NCI-H510A treated with DMSO at 0.1 percent for 48 hours (cell line): ENCODE measurements around the gene SCARF2.

ENCODE experiments used
- DNase-seq: peaks from one replicate; lab custom pipeline; 2025; lab: John Stamatoyannopoulos, UW

The SCARF2 gene

DNA sequence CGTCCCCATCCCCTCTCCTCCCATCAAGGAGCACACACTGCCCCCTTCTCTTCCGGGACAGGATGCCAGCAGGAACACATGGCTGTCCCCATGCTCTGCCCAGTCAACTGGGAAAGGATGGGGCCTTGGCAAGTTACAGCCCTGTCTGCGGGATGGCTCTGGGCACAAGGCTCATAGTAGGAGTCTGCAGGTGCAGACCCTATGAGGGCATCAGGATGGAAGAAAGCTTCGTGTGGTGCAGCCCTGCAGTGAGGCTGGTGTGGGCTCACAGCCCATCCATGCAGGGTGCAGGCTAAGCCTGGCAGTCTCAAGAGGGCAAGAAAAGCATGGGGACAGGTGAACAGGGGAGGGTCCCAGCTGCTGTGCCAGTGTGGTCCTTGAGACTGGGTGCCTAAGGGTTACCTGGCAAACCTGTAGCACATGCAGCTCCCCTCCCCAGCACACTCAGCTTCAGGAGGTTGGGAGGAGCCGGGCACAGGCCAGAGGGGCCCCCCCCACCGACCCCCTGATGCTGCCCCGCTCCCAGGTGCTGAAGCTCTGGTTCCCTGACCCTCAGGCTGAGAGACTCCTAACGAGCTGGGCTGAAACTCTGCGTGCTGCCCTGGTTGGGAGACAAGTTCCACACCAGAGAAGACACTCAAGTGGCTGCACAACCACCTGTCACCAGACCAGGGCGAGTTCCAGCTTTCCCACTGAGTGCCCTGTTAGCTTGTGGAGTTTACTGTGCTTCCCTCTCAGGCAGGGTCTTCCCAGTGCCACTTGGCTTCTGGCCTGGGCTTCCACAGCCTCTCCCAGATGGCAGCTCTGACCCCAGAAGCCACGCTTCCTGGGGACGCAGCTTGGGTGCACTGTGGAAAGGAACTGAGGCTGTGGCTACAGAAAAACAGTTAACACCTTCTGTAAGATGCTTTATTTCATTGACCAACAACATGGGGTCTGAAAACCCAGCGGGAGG is 3.3 kb upstream of the SCARF2 start:
- DNase-seq: no peak

DNA sequence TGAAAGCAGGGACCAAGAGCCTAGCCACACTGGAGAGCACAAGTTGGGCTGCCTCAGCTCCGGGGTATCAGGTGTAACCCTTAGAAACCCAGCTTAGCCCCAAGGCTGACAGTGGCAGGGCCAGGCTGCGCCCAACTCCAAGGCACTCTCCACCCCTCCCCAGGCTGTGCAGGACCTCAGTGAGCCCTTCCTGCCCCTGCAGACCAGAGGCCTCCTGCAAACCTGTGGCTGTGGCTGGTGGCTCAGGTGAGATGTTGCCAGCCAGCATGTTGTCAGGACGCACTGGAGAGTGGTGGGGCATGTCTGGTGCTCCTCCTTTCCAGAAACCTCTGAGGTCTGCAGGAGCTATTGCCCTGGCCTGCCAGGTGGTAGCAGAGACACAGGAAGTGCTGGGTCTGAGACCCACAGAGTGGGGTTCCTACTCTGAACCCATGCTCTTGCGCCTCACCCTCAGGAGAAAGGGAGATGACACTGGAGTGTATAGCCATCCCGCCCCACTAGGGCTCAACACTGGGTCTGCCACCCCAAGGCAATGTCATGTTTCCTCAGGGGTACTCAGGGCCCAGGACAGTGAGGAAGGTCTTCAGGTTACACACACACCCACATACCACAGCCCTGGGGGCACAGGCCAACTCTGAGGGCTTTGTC is 2.4 kb upstream of the SCARF2 start:
- DNase-seq: no peak

- no peak for DNase-seq
Measured at GRCh38 chr22:20439556-20439927, 1.9 kb upstream of the SCARF2 start.

DNA sequence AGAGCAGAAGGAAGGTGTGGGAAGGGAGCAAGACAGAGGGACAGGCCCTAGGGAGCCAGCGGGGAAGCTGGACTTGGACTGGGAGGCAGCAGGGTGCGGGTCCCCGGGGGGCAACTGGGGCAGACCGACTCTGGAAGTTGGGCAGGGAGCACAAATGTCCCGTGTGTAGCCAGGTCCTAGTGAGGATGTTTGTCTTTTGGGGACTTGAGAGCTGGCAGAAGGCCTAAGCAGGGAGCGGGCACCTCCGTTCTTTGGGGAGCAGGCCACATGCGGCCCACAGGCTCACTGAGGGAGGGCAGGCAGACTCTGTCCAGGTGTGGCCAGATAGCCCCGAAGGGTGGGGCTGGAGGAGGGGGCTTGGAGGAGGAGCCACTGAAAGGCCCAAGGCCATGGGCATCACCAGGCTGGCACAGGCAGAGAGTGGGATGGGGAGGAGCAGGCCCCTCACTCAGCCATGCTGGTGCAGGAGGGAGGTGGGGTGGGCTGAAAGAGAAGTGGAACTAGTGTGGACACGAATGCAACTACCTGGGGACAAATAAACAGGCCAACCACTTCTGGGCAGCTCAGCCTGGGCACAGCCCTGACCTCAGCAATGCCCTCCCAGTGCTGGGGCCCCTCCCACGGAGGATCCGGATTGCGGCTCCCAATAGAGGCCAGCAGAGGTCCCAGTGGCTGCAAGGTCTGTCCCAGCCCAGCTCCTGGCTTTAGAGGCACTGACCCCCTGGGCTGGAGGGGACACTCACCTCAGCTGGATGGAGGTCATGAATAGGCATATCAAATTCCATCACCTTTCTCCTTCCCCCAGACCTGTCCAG is 1.3 kb upstream of the SCARF2 start:
- DNase-seq: no peak

GRCh38 chr22:20438427-20438677 is 727 bp upstream of the SCARF2 start:
- DNase-seq: no peak

DNA sequence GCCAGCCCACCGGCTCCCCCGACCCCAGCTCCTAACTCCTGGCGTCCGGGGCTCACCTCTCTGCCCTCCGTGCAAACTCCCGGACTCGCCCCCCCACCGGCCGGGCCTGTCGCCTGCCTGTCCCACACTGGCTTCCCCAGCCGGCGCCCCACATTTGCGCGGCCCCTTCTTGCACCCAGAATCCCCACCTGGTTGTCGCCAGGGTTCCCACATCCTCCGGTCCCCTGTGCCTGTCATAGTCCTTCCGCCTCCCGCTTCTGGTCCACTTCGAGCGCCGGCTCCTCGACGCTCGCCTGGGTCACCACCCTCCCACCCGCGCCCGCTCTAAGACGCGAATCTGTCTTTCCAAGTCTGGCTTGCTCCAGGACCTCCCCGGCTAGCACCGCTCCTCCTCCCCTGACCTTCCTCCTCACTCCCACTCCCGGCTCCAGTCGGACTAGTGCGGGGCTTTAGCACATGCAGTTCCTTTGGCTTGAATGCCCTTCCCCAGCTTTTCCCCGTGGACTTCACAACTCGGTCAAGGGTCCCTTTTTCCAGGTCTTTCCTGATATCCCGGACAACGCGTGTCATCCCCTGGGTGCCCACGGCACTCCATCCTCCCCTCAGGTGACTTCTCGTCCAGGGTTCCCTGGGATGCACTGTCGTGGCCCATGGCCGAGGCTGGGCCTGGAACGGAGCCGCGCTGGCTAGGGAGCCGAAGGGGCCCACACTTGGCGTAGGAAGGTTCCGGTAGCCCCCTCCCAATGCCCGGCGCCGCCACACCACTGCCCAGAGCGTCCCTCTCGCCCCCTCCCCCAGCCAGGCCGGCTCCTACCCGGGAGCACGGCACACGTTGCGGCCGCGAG is 635 bp downstream of the SCARF2 start:
- no peak for DNase-seq

- no peak for DNase-seq
Measured at GRCh38 chr22:20436307-20436767, 1.3 kb downstream of the SCARF2 start.

DNA sequence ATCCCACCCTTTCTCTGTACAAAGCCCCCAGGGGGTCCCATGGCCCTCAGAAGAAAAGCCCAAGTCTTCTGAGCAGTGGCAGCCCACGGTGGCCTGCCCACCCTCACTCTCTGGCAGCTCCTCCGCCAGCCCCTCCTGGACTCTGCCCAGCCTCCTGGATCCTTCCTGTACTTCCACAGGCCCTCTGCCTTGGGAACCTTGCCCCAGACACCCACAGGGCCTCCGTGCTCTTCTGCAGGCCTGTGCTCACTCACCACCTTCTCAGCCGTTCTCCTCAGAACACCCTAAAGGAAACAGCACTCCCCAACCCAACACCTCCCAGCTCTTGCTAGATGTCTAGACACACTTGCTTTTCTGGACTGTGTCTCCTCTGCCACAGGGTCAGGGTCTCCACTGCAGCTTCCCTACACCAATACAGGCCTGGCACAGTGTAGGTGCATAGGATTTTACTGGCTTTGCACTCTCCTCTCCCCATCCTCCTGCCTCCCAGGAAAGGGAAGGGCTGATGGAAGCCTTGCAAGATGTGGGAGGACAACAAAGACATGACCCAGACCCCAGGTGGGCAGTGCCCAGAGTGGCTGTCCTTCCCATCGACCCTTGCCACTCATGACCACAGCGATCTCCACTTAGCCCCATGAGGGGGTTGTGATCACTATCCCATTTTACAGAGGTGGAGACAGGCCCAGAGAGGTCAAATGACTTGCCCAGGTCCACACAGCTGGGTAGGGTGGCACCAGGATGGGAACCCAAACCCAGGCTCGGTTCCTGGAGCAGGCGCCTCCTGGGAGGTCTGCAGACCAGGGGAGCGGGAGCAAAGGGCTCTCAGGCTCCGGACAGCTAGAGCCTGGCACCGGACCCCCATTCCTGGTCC is 2.0 kb downstream of the SCARF2 start:
- DNase-seq: no peak

DNA sequence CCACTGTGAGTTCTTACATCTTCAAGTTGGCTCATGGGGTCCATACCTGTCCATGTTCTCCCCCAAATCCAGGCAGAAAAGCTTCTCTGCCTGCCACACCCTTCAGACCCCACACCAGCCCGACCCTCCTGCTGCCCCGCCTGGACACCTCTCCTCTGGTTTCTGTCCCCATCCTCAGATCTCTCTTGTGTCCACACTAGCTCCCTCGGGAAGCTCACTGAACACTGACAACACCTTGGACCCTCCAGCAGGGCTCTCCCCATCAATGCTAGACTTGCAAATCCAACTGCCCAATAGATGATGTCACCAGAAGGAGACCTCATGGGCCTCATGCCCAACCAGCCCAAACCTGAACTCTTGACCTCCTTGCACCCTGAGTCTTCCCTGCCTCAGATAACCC is 2.9 kb downstream of the SCARF2 start:
- no peak for DNase-seq

GRCh38 chr22:20434264-20434751 is 3.3 kb downstream of the SCARF2 start:
- no peak for DNase-seq

- no peak for DNase-seq
Measured at GRCh38 chr22:20433686-20434241, 3.9 kb downstream of the SCARF2 start.

DNA sequence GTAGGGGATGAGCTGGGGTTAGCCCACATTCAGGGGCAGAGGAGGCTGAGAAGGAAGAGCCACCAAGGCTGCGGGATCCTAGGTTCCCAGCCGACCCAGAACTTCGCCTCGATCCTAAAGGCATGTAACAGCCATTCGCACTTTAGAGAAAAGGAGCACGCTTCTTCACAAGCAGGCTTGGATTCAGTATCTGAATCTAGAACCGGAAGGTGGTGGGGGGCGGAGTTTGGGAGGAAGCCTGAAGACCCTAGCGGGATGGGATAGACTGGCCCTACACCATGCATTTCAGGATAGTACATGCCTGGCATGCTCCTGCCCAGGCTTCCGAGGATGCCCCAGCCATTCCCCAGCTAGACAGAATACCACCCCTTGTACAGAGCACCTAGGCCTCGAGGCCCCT is 4.4 kb downstream of the SCARF2 start:
- no peak for DNase-seq

DNA sequence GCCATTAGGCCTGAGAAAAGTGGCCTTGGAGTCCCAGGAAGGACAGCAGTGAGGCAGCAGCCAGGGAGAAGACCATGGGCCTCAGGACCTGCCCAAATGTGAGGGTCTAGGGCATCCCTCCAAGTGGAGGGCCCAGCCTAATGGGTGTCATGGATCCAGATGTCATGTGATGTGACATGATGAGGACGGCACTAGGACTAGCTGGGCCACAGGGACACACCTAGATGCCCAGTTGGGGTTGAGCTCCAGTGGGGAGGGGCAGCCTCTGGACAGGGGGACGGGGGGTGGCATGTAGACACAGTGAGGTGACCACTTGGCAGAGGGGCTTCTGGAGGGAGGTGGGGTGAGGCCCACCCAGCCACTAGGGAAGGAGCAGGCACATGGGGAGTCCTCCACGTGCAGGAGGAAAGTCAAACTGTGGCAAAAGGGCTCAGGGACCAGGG is 5.4 kb downstream of the SCARF2 start:
- DNase-seq: no peak

- DNase-seq: no peak
Measured at GRCh38 chr22:20431511-20432192, 6.0 kb downstream of the SCARF2 start.

GRCh38 chr22:20430720-20431510 is 6.7 kb downstream of the SCARF2 start:
- no peak for DNase-seq

DNA sequence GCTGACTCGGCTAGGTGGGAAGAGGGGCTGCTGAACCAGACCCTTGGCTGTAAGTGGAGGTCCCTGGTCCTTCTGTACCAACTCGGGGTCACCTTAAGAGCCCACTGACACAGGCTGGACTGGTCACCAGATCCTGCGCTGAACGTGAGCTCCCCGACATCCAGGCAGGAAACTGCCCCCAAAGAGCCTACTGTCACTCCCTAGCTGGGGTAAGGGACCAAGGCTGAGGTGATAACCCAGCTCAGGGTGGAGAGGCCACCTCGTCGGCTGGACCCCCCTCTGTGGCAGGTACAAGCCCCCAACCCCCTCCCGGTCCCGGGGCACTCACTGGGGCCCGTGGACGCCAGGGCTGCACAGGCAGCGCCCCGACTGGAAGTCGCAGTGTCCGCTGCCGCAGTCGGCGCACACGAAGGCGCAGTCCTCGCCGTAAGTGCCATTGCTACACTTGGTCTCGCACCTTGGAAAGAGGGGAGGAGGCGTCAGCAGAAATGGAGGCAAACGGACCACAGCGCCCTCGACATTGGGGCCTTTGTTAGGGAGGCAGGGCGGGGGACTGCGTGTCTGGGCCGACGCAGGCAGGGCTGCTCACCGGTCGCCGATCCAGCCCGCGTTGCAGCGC is 7.4 kb downstream of the SCARF2 start:
- DNase-seq: no peak

GRCh38 chr22:20429254-20430100 is 8.1 kb downstream of the SCARF2 start:
- DNase-seq: no peak
